H1 (cell line): ENCODE data around the gene VAV2. TPM values are rescaled to one million over a fixed set of nuclear protein-coding genes. Genes with fewer than 3 reads are reported as not detected.

Experiments used
- CTCF ChIA-PET: fragments of 300-600 bp; sonication (Branson Sonifier 250); formaldehyde crosslinking; loops from one replicate; lab custom pipeline; 2021; ENCODE audit not compliant: partially characterized antibody; lab: Charles Lee
- POLR2A ChIA-PET: fragments of 300-600 bp; sonication (Branson Sonifier 250); formaldehyde crosslinking; loops from one replicate; lab custom pipeline; 2021; ENCODE audit warnings: inconsistent platforms; ENCODE audit not compliant: partially characterized antibody; lab: Charles Lee
- DNase-seq, 2 experiments: peaks; one replicate each; pipeline versions ENCODE4 v3.0.0 to v3.0.0-alpha.2; 2010 to 2022; ENCODE audit warnings: low spot score in 2 of 2, low read depth in 1 of 2, mixed read lengths in 1 of 2
- FAIRE-seq: peaks from 2 replicates; lab custom pipeline; 2011; peaks lifted over from hg19 to GRCh38; lab: Jason Lieb, UNC
- H2AFZ ChIP-seq: 2 replicates; pipeline ENCODE4 v1.8.1; 2012; ENCODE audit warnings: low read length, inconsistent platforms
- H2AK5ac ChIP-seq: 2 replicates; pipeline ENCODE4 v1.6.1; 2013; ENCODE audit warnings: low read depth, low read length
- H2BK120ac ChIP-seq: replicated peaks from 2 replicates; pipeline ENCODE3; 2013; ENCODE audit warnings: low read depth, low read length, inconsistent platforms
- H2BK12ac ChIP-seq: 2 replicates; pipeline ENCODE4 v1.6.1; 2013; ENCODE audit warnings: low read depth, low read length
- H2BK15ac ChIP-seq: 2 replicates; pipeline ENCODE4 v1.6.1; 2013; ENCODE audit warnings: low read length
- H2BK20ac ChIP-seq: 2 replicates; pipeline ENCODE4 v1.6.1; 2013; ENCODE audit warnings: low read length
- H2BK5ac ChIP-seq: 2 replicates; pipeline ENCODE4 v1.6.1; 2013; ENCODE audit warnings: low read depth, low read length
- H3K14ac ChIP-seq: 2 replicates; pipeline ENCODE4 v1.6.1; 2013; ENCODE audit warnings: inconsistent platforms; ENCODE audit not compliant: insufficient read length
- H3K18ac ChIP-seq: 2 replicates; pipeline ENCODE4 v1.6.1; 2013; ENCODE audit warnings: low read length; ENCODE audit errors: extremely low read depth
- H3K23ac ChIP-seq: 2 replicates; pipeline ENCODE4 v1.6.1; 2013; ENCODE audit warnings: inconsistent platforms; ENCODE audit not compliant: insufficient read length
- H3K23me2 ChIP-seq: 2 replicates; pipeline ENCODE4 v1.6.1; 2013; ENCODE audit warnings: low read depth, low read length
- H3K27ac ChIP-seq: 2 replicates; pipeline ENCODE4 v1.6.1; 2011; ENCODE audit warnings: low read depth, low read length, inconsistent platforms
- H3K27me3 ChIP-seq, 4 experiments: replicated peaks in 1 of 4; 1 replicate in 1 of 4; 2 replicates in 3 of 4; pipeline versions ENCODE4 v1.6.1 to v1.8.1; 2011 to 2013; ENCODE audit warnings: low read length in 3 of 4, mild to moderate bottlenecking in 3 of 4, inconsistent platforms in 2 of 4, mixed read lengths in 2 of 4, moderate library complexity in 1 of 4; ENCODE audit not compliant: control insufficient read depth in 3 of 4, insufficient read depth in 3 of 4; ENCODE audit errors: extremely low read depth in 1 of 4
- H3K36me3 ChIP-seq, 4 experiments: 2 replicates each; pipeline versions ENCODE4 v1.6.1 to v1.8.1; 2011 to 2013; ENCODE audit warnings: mild to moderate bottlenecking in 4 of 4, low read length in 3 of 4, moderate library complexity in 2 of 4, control low read depth in 1 of 4, inconsistent platforms in 1 of 4; ENCODE audit not compliant: insufficient read depth in 4 of 4, control insufficient read depth in 2 of 4
- H3K4ac ChIP-seq: replicated peaks from 2 replicates; pipeline ENCODE3; 2013; ENCODE audit warnings: low read length, low read depth, mixed read lengths, inconsistent platforms; ENCODE audit not compliant: insufficient read length
- H3K4me1 ChIP-seq, 4 experiments: replicated peaks in 1 of 4; 1 replicate in 1 of 4; 2 replicates in 3 of 4; pipeline versions ENCODE4 v1.6.1 to v1.8.1; 2011 to 2013; ENCODE audit warnings: low read length in 3 of 4, inconsistent platforms in 2 of 4, mixed read lengths in 1 of 4; ENCODE audit not compliant: insufficient read depth in 4 of 4, control insufficient read depth in 3 of 4
- H3K4me2 ChIP-seq, 2 experiments: 2 replicates each; pipeline versions ENCODE4 v1.6.1 to v1.8.1; 2011 to 2013; ENCODE audit warnings: low read depth in 2 of 2, low read length in 2 of 2, control low read depth in 1 of 2, inconsistent platforms in 1 of 2, mild to moderate bottlenecking in 1 of 2; ENCODE audit not compliant: insufficient read depth in 1 of 2
- H3K4me3 ChIP-seq, 4 experiments: fragments of 200-600, 300-600 bp in 1 of 4; sonication (generic), shearing (Covaris generic), sonication (Bioruptor Twin) in 1 of 4; 2 replicates each; pipeline versions ENCODE4 v1.5.1 to v1.8.1; 2011 to 2016; ENCODE audit warnings: low read length in 4 of 4, low read depth in 3 of 4, control low read depth in 2 of 4, inconsistent platforms in 2 of 4, mild to moderate bottlenecking in 2 of 4, mixed read lengths in 1 of 4, moderate library complexity in 1 of 4; ENCODE audit not compliant: insufficient read depth in 2 of 4; ENCODE audit errors: extremely low read depth in 1 of 4
- H3K56ac ChIP-seq: replicated peaks from 2 replicates; pipeline ENCODE3; 2013; ENCODE audit warnings: low read depth, mild to moderate bottlenecking, mixed read lengths, low read length, inconsistent platforms; ENCODE audit not compliant: insufficient read length
- H3K79me1 ChIP-seq: 2 replicates; pipeline ENCODE4 v1.6.1; 2013; ENCODE audit warnings: low read depth, low read length, control low read depth
- H3K79me2 ChIP-seq, 2 experiments: 2 replicates each; pipeline versions ENCODE4 v1.6.1 to v1.8.1; 2012 to 2013; ENCODE audit warnings: low read length in 2 of 2, mild to moderate bottlenecking in 2 of 2, inconsistent platforms in 1 of 2; ENCODE audit not compliant: insufficient read depth in 2 of 2, control insufficient read depth in 1 of 2
- H3K9ac ChIP-seq, 4 experiments: replicated peaks in 1 of 4; 1 replicate in 1 of 4; 2 replicates in 3 of 4; pipeline versions ENCODE4 v1.6.1 to v1.8.1; 2011 to 2013; ENCODE audit warnings: low read depth in 3 of 4, low read length in 3 of 4, control low read depth in 2 of 4, mild to moderate bottlenecking in 2 of 4, moderate library complexity in 2 of 4, inconsistent platforms in 1 of 4; ENCODE audit errors: extremely low read depth in 1 of 4
- H3K9me3 ChIP-seq, 2 experiments: 2 replicates each; pipeline versions ENCODE4 v1.6.1 to v1.8.1; 2012 to 2013; ENCODE audit warnings: mild to moderate bottlenecking in 2 of 2, moderate library complexity in 2 of 2, control low read depth in 1 of 2, inconsistent platforms in 1 of 2, low read depth in 1 of 2, low read length in 1 of 2, mixed read lengths in 1 of 2; ENCODE audit not compliant: insufficient read depth in 2 of 2
- H4K20me1 ChIP-seq, 2 experiments: replicated peaks in 1 of 2; 2 replicates each; pipeline versions ENCODE3 to v1.8.1; 2011 to 2013; ENCODE audit warnings: inconsistent platforms in 2 of 2, low read length in 2 of 2, mild to moderate bottlenecking in 1 of 2; ENCODE audit not compliant: insufficient read depth in 2 of 2, control insufficient read depth in 1 of 2
- H4K5ac ChIP-seq: 2 replicates; pipeline ENCODE4 v1.6.1; 2013; ENCODE audit warnings: low read length, low read depth, mixed read lengths, inconsistent platforms; ENCODE audit not compliant: insufficient read length
- H4K8ac ChIP-seq: 2 replicates; pipeline ENCODE4 v1.8.0; 2013; ENCODE audit warnings: mild to moderate bottlenecking, moderate library complexity, low read length, inconsistent platforms; ENCODE audit not compliant: insufficient read depth; ENCODE audit errors: extremely low read depth
- H4K91ac ChIP-seq: replicated peaks from 2 replicates; pipeline ENCODE3; 2013; ENCODE audit warnings: low read length, mixed read lengths, inconsistent platforms; ENCODE audit not compliant: insufficient read length
- CEBPB ChIP-seq: IDR thresholded peaks from 2 replicates; pipeline ENCODE4 v1.6.1; 2012; ENCODE audit warnings: low read depth, low read length
- POU5F1 ChIP-seq: IDR thresholded peaks from 2 replicates; pipeline ENCODE4 v1.6.1; 2011; ENCODE audit warnings: low read depth, mild to moderate bottlenecking, low read length, moderate library complexity
- TBP ChIP-seq: IDR thresholded peaks from 2 replicates; pipeline ENCODE4 v1.6.1; 2011; ENCODE audit warnings: low read depth, low read length, improper control_type of control experiment
- WGBS, 2 experiments: shearing (Covaris generic) in 1 of 2; methylation state at CpG; one replicate each; pipeline versions ENCODE4 v1.1.6 to v1.1.7; 2013 to 2015; ENCODE audit warnings: low lambda C conversion rate in 2 of 2, mixed read lengths in 2 of 2, inconsistent platforms in 1 of 2, low coverage in 1 of 2, missing lambda C conversion rate in 1 of 2; ENCODE audit not compliant: insufficient replicate concordance in 2 of 2, insufficient coverage in 1 of 2, insufficient read length in 1 of 2; ENCODE audit errors: extremely low coverage in 1 of 2, missing lambda C conversion rate in 1 of 2; 5-methylcytosine and 5-hydroxymethylcytosine counted together
- polyA plus RNA-seq, 7 experiments: library from polyadenylated mRNA; depleted of rRNA in 3 of 7; stranded (reverse) in 5 of 7; unstranded in 2 of 7; fragments of >200 nt in 5 of 7; fragments of 200-250 nt in 2 of 7; gene quantifications; 1 replicate in 5 of 7; 2 replicates in 1 of 7; 4 replicates in 1 of 7; pipeline versions ENCODE4 v1.2.1 to v1.2.3, GENCODE V29; 2011 to 2013; ENCODE audit warnings: missing spikeins in 2 of 7, mixed read lengths in 2 of 7
- total RNA-seq: library from RNA; stranded (reverse); fragmentation: NEBNext Ultra II Directional; extraction: Animal tissue kit (Norgen Biotek cat#: 25700); gene quantifications from 2 replicates; pipeline ENCODE4 v1.2.1, GENCODE V29; 2021
- TF ChIP-seq, protein P1 (sequence below): IDR thresholded peaks from 2 replicates; pipeline ENCODE4 v1.6.1; 2012; ENCODE audit warnings: inconsistent platforms

Gene VAV2
- total and polyA plus RNA-seq, 2 of the 8 experiments (the other 6 are each of a cell fraction or from before 2014, with no cell fraction given), result 13.6 to 37.6 TPM

DNA sequence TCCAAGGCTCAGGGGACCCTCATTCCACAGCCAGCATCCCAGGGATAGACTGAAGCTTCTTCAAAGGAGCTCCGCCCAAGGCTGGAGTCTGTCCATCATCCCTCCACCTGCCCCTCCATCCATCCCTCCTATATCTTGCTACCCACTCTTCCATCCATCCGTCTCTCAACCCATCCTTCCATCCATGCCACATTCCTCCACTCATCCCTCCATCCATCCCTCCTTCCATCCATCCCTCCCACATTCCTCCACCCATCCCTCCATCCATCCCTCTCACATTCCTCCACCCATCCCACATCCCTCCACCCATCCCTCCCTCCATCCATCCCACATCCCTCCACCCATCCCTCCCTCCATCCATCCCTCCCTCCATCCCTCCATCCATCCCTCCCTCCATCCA, 5.5 kb upstream of the VAV2 start:
- Histone ChIP-seq H4K20me1 (peaks cover 0 to 4% of the 10 kb centered on the region in 2 experiments), H3K4me2 (no peak overlapping the region), H3K4ac (no peak overlapping the region), H3K18ac (no peak overlapping the region), H3K36me3 (no peaks in the 10 kb centered on the region), H3K27ac (no peak overlapping the region), H2BK12ac (no peak overlapping the region), H2BK15ac (no peak overlapping the region), H2AK5ac (no peak overlapping the region), H2AFZ (no peak overlapping the region), H3K9ac (no peak overlapping the region), H3K4me3 (no peak overlapping the region), H4K8ac (no peak overlapping the region), H3K79me2 (no peaks in the 10 kb centered on the region), H2BK20ac (no peak overlapping the region), H3K14ac (no peak overlapping the region), H2BK5ac (no peak overlapping the region), H3K79me1 (no peaks in the 10 kb centered on the region), H3K23ac (no peak overlapping the region)
- WGBS, 2 experiments, result 86 to 100% methylated on average over 1 of the region's 2 CpGs
- POLR2A ChIA-PET, result interaction anchor here (0.8 kb wide), 1 partner anchor 216 kb away, joined by 3 read pairs; no protein-coding TSS in a partner anchor
- DNase-seq (no peak), FAIRE-seq (no peak)
- TF ChIP-seq POU5F1 (no peak), CEBPB (no peak), TBP (no peak)
- TF ChIP-seq, protein P1, sequence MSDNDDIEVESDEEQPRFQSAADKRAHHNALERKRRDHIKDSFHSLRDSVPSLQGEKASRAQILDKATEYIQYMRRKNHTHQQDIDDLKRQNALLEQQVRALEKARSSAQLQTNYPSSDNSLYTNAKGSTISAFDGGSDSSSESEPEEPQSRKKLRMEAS, result no peak
- TF ChIP-seq, all 59 proteins: peak for 0
- no peak overlapping the region for H4K91ac ChIP-seq
- peaks cover 0 to 10% (median 5%) of the 10 kb centered on the region in 4 experiments; a peak in 5 of 7 replicates for H3K4me1 ChIP-seq
- no peaks in the 10 kb centered on the region for H3K27me3 ChIP-seq
- H3K23me2 ChIP-seq, result peaks cover 11% of the 10 kb centered on the region; the same call in 1 of the 2 replicates
- no peak overlapping the region for H4K5ac ChIP-seq
- no peak overlapping the region for H2BK120ac ChIP-seq
- no peak overlapping the region for H3K56ac ChIP-seq
- H3K9me3 ChIP-seq, result no peaks in the 10 kb centered on the region
- CTCF ChIA-PET, result interaction anchor here (1.0 to 5.5 kb wide), 5 partner anchors 9 to 229 kb away, joined by 3 to 75 read pairs (median 22); no protein-coding TSS in a partner anchor
